HepG2 (cell line): Measurements from ENCODE around the gene ANKRD65. TPM values are rescaled to one million over a fixed set of nuclear protein-coding genes. Genes with fewer than 3 reads are reported as not detected.

Experiments used
- CBX2 ChIP-seq, 2 experiments: fragments of 200-600 bp in 1 of 2; sonication (generic); formaldehyde crosslinking in 1 of 2; IDR thresholded peaks; 2 replicates each; pipeline versions ENCODE4 v1.7.0 to v1.8.1; 2018 to 2022; ENCODE audit warnings: low read depth in 2 of 2, low read length in 1 of 2, mild to moderate bottlenecking in 1 of 2, missing genetic modification reagents in 1 of 2
- CHD4 ChIP-seq: fragments of 200-600 bp; sonication (generic); IDR thresholded peaks from 2 replicates; pipeline ENCODE4 v1.7.0; 2017; ENCODE audit warnings: mild to moderate bottlenecking, low read length, borderline replicate concordance
- EHMT2 ChIP-seq: fragments of 200-600 bp; sonication (generic); IDR thresholded peaks from 2 replicates; pipeline ENCODE4 v1.7.0; 2017; ENCODE audit warnings: antibody characterized with exemption, low read depth, low read length, borderline replicate concordance
- ELF3 ChIP-seq: IDR thresholded peaks from 2 replicates; pipeline ENCODE4 v1.6.1; 2016; ENCODE audit warnings: missing genetic modification reagents, missing compliant biosample characterization
- FOXK2 ChIP-seq: fragments of 450-650 bp; IDR thresholded peaks from 2 replicates; pipeline ENCODE4 v1.6.1; 2016
- GABPA ChIP-seq, 2 experiments: IDR thresholded peaks; 2 replicates each; pipeline ENCODE4 v1.6.1; 2011 to 2016; ENCODE audit warnings: low read depth in 2 of 2, low read length in 1 of 2, missing biosample characterization in 1 of 2, missing genetic modification characterization in 1 of 2
- GTF3A ChIP-seq: sonication (generic); formaldehyde crosslinking; conservative IDR thresholded peaks from 2 replicates; pipeline ENCODE4 v1.4.0; 2020; ENCODE audit warnings: mild to moderate bottlenecking, missing genetic modification reagents
- HMG20A ChIP-seq: IDR thresholded peaks from 2 replicates; pipeline ENCODE4 v1.6.1; 2016; ENCODE audit warnings: borderline replicate concordance
- KDM4B ChIP-seq: sonication (generic); formaldehyde crosslinking; IDR thresholded peaks from 2 replicates; pipeline ENCODE4 v1.4.0; 2020; ENCODE audit warnings: missing genetic modification reagents
- MED1 ChIP-seq: sonication (generic); formaldehyde crosslinking; IDR thresholded peaks from 2 replicates; pipeline ENCODE4 v1.4.0; 2020; ENCODE audit warnings: missing genetic modification reagents
- MTF2 ChIP-seq: sonication (generic); formaldehyde crosslinking; IDR thresholded peaks from 2 replicates; pipeline ENCODE4 v1.5.0; 2020; ENCODE audit warnings: missing genetic modification reagents, borderline replicate concordance
- PHF5A ChIP-seq: IDR thresholded peaks from one replicate; pipeline ENCODE4 v1.6.1; 2018; ENCODE audit warnings: low read depth, missing genetic modification reagents; ENCODE audit not compliant: unreplicated experiment
- REL ChIP-seq: sonication (generic); formaldehyde crosslinking; conservative IDR thresholded peaks from 2 replicates; pipeline ENCODE4 v1.8.0; 2022; ENCODE audit warnings: mild to moderate bottlenecking, missing genetic modification reagents, moderate library complexity
- ZNF251 ChIP-seq: sonication (generic); formaldehyde crosslinking; IDR thresholded peaks from 2 replicates; pipeline ENCODE4 v1.9.0; 2021; ENCODE audit warnings: mild to moderate bottlenecking, missing genetic modification reagents
- ZNF274 ChIP-seq: sonication (generic); formaldehyde crosslinking; IDR thresholded peaks from 2 replicates; pipeline ENCODE4 v1.5.1; 2020; ENCODE audit warnings: mild to moderate bottlenecking, missing genetic modification reagents
- ZNF331 ChIP-seq: sonication (generic); formaldehyde crosslinking; IDR thresholded peaks from 2 replicates; pipeline ENCODE4 v1.4.0; 2020; ENCODE audit warnings: missing genetic modification reagents
- ZNF543 ChIP-seq: sonication (generic); formaldehyde crosslinking; IDR thresholded peaks from 2 replicates; pipeline ENCODE4 v1.4.0; 2020; ENCODE audit warnings: mild to moderate bottlenecking, missing genetic modification reagents
- ZNF761 ChIP-seq: sonication (generic); formaldehyde crosslinking; conservative IDR thresholded peaks from 2 replicates; pipeline ENCODE4 v1.4.0; 2020; ENCODE audit warnings: mild to moderate bottlenecking, missing genetic modification reagents
- polyA plus RNA-seq, 8 experiments: library from polyadenylated mRNA; depleted of rRNA in 3 of 8; stranded (reverse) in 7 of 8; unstranded in 1 of 8; fragments of >200 nt; fragmentation: Illumina TruSeq in 4 of 8; extraction: Trizol in 4 of 8; gene quantifications; 2 replicates each; pipeline versions ENCODE4 v1.2.1 to v1.2.3, GENCODE V29; 2011 to 2016; ENCODE audit warnings: low read depth in 4 of 8, missing spikeins in 1 of 8, mixed read lengths in 1 of 8; ENCODE audit not compliant: insufficient read depth in 1 of 8
- total RNA-seq, 5 experiments: library from RNA; depleted of rRNA; stranded (reverse); fragments of >200 nt; fragmentation: Illumina TruSeq; extraction: Trizol; gene quantifications; 2 replicates each; pipeline ENCODE4 v1.2.3, GENCODE V29; 2016; ENCODE audit warnings: low read depth in 1 of 5
- TF ChIP-seq, protein P1 (sequence below): sonication (generic); formaldehyde crosslinking; IDR thresholded peaks from 2 replicates; pipeline ENCODE4 v1.8.0; 2022; ENCODE audit warnings: mild to moderate bottlenecking, missing genetic modification reagents, borderline replicate concordance
- TF ChIP-seq, protein P2 (sequence below): sonication (generic); formaldehyde crosslinking; IDR thresholded peaks from 2 replicates; pipeline ENCODE4 v1.5.0; 2020; ENCODE audit warnings: mild to moderate bottlenecking, missing genetic modification reagents
- TF ChIP-seq, protein P3 (sequence below): sonication (generic); formaldehyde crosslinking; IDR thresholded peaks from 2 replicates; pipeline ENCODE4 v1.4.0; 2020; ENCODE audit warnings: mild to moderate bottlenecking, missing genetic modification reagents
- TF ChIP-seq, protein P4 (sequence below): sonication (generic); formaldehyde crosslinking; IDR thresholded peaks from 2 replicates; pipeline ENCODE4 v1.5.0; 2020; ENCODE audit warnings: mild to moderate bottlenecking, missing genetic modification reagents
- TF ChIP-seq, protein P5 (sequence below): sonication (generic); formaldehyde crosslinking; IDR thresholded peaks from 2 replicates; pipeline ENCODE4 v1.8.1; 2022; ENCODE audit warnings: mild to moderate bottlenecking, missing genetic modification reagents

The ANKRD65 gene
- total and polyA plus RNA-seq, 2 of the 13 experiments (the other 11 are each of a cell fraction or from before 2014, with no cell fraction given): 12.1 to 30.1 TPM

DNA sequence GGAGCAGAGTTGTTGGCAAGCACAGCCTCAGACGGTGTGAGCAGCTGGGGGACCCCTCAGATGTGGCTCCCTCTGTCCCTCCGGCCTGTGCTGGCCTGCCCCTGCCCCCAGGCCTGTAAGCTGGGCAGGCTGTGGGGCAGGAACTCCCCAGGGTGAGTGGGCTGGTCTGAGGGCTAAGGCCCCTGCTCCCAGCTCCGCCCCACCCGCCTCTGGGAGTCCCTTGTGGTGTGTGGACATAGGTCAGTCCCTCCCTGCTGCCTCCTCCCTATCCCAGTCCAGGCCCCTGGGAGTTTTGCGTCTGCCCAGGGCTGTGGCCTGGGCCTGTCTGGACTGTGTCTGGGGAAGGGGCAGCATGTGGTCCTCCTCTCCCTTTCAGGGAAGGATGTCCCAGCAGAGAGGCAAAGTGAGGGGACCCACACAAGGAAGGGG is 10.8 kb upstream of the ANKRD65 start (continued):
- TF ChIP-seq, protein P1, sequence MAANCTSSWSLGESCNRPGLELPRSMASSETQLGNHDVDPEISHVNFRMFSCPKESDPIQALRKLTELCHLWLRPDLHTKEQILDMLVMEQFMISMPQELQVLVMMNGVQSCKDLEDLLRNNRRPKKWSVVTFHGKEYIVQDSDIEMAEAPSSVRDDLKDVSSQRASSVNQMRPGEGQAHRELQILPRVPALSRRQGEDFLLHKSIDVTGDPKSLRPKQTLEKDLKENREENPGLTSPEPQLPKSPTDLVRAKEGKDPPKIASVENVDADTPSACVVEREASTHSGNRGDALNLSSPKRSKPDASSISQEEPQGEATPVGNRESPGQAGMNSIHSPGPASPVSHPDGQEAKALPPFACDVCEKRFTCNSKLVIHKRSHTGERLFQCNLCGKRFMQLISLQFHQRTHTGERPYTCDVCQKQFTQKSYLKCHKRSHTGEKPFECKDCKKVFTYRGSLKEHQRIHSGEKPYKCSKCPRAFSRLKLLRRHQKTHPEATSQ (CRISPR knock-in tag): no peak
- TF ChIP-seq MTF2 (CRISPR knock-in tag): no peak
- peak; percentile 78 for TF ChIP-seq MED1 (CRISPR knock-in tag)
- no peak for TF ChIP-seq EHMT2
- no peak for TF ChIP-seq CHD4
- peak; percentile 77 for TF ChIP-seq ELF3 (CRISPR knock-in tag)
- TF ChIP-seq, protein P2, sequence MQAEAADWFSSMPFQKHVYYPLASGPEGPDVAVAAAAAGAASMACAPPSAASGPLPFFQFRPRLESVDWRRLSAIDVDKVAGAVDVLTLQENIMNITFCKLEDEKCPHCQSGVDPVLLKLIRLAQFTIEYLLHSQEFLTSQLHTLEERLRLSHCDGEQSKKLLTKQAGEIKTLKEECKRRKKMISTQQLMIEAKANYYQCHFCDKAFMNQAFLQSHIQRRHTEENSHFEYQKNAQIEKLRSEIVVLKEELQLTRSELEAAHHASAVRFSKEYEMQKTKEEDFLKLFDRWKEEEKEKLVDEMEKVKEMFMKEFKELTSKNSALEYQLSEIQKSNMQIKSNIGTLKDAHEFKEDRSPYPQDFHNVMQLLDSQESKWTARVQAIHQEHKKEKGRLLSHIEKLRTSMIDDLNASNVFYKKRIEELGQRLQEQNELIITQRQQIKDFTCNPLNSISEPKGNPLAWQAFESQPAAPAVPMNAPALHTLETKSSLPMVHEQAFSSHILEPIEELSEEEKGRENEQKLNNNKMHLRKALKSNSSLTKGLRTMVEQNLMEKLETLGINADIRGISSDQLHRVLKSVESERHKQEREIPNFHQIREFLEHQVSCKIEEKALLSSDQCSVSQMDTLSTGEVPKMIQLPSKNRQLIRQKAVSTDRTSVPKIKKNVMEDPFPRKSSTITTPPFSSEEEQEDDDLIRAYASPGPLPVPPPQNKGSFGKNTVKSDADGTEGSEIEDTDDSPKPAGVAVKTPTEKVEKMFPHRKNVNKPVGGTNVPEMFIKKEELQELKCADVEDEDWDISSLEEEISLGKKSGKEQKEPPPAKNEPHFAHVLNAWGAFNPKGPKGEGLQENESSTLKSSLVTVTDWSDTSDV: 0 out of 2 replicates have a peak, but pooled peaks have one; percentile 26
- no peak for TF ChIP-seq GABPA (IDR thresholded peaks at IDR 0.05; ENCODE audit: low read depth, low read length)
- peak; percentile 48; the same call in 1 of the 2 replicates for TF ChIP-seq GABPA (CRISPR knock-in tag; IDR thresholded peaks at IDR 0.05; ENCODE audit: low read depth)
- TF ChIP-seq ZNF251 (CRISPR knock-in tag): no peak
- TF ChIP-seq, protein P3, sequence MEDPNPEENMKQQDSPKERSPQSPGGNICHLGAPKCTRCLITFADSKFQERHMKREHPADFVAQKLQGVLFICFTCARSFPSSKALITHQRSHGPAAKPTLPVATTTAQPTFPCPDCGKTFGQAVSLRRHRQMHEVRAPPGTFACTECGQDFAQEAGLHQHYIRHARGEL (CRISPR knock-in tag): no peak
- TF ChIP-seq GTF3A (CRISPR knock-in tag): no peak
- TF ChIP-seq, protein P4, sequence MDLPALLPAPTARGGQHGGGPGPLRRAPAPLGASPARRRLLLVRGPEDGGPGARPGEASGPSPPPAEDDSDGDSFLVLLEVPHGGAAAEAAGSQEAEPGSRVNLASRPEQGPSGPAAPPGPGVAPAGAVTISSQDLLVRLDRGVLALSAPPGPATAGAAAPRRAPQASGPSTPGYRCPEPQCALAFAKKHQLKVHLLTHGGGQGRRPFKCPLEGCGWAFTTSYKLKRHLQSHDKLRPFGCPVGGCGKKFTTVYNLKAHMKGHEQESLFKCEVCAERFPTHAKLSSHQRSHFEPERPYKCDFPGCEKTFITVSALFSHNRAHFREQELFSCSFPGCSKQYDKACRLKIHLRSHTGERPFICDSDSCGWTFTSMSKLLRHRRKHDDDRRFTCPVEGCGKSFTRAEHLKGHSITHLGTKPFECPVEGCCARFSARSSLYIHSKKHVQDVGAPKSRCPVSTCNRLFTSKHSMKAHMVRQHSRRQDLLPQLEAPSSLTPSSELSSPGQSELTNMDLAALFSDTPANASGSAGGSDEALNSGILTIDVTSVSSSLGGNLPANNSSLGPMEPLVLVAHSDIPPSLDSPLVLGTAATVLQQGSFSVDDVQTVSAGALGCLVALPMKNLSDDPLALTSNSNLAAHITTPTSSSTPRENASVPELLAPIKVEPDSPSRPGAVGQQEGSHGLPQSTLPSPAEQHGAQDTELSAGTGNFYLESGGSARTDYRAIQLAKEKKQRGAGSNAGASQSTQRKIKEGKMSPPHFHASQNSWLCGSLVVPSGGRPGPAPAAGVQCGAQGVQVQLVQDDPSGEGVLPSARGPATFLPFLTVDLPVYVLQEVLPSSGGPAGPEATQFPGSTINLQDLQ: 0 out of 2 replicates have a peak, but pooled peaks have one; percentile 50
- TF ChIP-seq ZNF274 (CRISPR knock-in tag): peak; percentile 71
- TF ChIP-seq KDM4B: 0 out of 2 replicates have a peak, but pooled peaks have one; percentile 55
- no peak for TF ChIP-seq FOXK2
- TF ChIP-seq CBX2 (IDR thresholded peaks at IDR 0.05; ENCODE audit: low read depth, low read length): no peak
- no peak for TF ChIP-seq CBX2 (CRISPR knock-in tag; IDR thresholded peaks at IDR 0.05; ENCODE audit: low read depth)
- TF ChIP-seq ZNF761 (CRISPR knock-in tag): no peak; the same call in 1 of the 2 replicates
- 0 out of 2 replicates have a peak, but pooled peaks have one; percentile 9 for TF ChIP-seq REL (CRISPR knock-in tag)
- TF ChIP-seq HMG20A (CRISPR knock-in tag): 0 out of 2 replicates have a peak, but pooled peaks have one; percentile 42
- TF ChIP-seq ZNF331 (CRISPR knock-in tag): peak; percentile 52; the same call in 1 of the 2 replicates
- TF ChIP-seq PHF5A: no peak
- TF ChIP-seq, protein P5, sequence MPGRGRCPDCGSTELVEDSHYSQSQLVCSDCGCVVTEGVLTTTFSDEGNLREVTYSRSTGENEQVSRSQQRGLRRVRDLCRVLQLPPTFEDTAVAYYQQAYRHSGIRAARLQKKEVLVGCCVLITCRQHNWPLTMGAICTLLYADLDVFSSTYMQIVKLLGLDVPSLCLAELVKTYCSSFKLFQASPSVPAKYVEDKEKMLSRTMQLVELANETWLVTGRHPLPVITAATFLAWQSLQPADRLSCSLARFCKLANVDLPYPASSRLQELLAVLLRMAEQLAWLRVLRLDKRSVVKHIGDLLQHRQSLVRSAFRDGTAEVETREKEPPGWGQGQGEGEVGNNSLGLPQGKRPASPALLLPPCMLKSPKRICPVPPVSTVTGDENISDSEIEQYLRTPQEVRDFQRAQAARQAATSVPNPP (CRISPR knock-in tag): no peak
- no peak for TF ChIP-seq ZNF543
